Immature natural killer cell (primary cell): ENCODE data around the gene RPS17. TPM values are rescaled to one million over a fixed set of nuclear protein-coding genes. Genes with fewer than 3 reads are reported as not detected.
A peak's percentile ranks its signal among the peaks of the same experiment; 100 is the strongest.
"Not testable (repeated sequence)": the region's sequence is repeated elsewhere in the genome, so short reads cannot be mapped to it uniquely, and the experiment has no call there.

Experiments used
- DNase-seq, 3 donors: peaks; one replicate each; pipeline ENCODE4 v3.0.0; 2022; ENCODE audit warnings: mixed read lengths in 1 of 3
- H3K27ac Mint-ChIP-seq, 6 donors: one replicate each; pipeline ENCODE4 v1.8.0; 2020; ENCODE audit warnings: mixed read lengths in 6 of 6, mild to moderate bottlenecking in 5 of 6, inconsistent platforms in 4 of 6, moderate library complexity in 3 of 6
- H3K27me3 Mint-ChIP-seq, 3 donors: one replicate each; pipeline ENCODE4 v1.8.0; 2020 to 2021; ENCODE audit warnings: low read depth in 3 of 3, mild to moderate bottlenecking in 3 of 3, mixed read lengths in 3 of 3, moderate library complexity in 3 of 3, inconsistent platforms in 1 of 3
- H3K36me3 Mint-ChIP-seq, 3 donors: one replicate each; pipeline ENCODE4 v1.8.0; 2020; ENCODE audit warnings: mixed read lengths in 3 of 3, inconsistent platforms in 2 of 3, mild to moderate bottlenecking in 2 of 3
- H3K4me1 Mint-ChIP-seq, 2 donors: one replicate each; pipeline ENCODE4 v1.8.0; 2020; ENCODE audit warnings: inconsistent platforms in 2 of 2, mild to moderate bottlenecking in 2 of 2, mixed read lengths in 2 of 2, moderate library complexity in 1 of 2
- H3K4me3 Mint-ChIP-seq, 5 donors: one replicate each; pipeline ENCODE4 v1.8.0; 2020; ENCODE audit warnings: mild to moderate bottlenecking in 5 of 5, mixed read lengths in 5 of 5, inconsistent platforms in 3 of 5, moderate library complexity in 3 of 5
- H3K9me3 Mint-ChIP-seq, 6 donors: one replicate each; pipeline ENCODE4 v1.8.0; 2020; ENCODE audit warnings: mild to moderate bottlenecking in 6 of 6, mixed read lengths in 6 of 6, inconsistent platforms in 4 of 6, moderate library complexity in 3 of 6
- polyA plus RNA-seq, 3 donors: library from polyadenylated mRNA; unstranded; fragments of 300-500 nt; fragmentation: Illumina TruSeq; gene quantifications; one replicate each; pipeline ENCODE4 v1.2.3, GENCODE V29; 2021

Gene RPS17
- polyA plus RNA-seq, 3 donors from 2014 or later, result 584 to 1,003 (median 663) TPM

GRCh38 chr15:82530006-82530405 lies 10.3 kb downstream of the RPS17 start:
- Mint-ChIP-seq H3K36me3 (peaks cover 10 to 11% (median 10%) of the 10 kb centered on the region in 3 donors), H3K9me3 (no peaks in the 10 kb centered on the region), H3K4me1 (peaks cover 4 to 7% of the 10 kb centered on the region in 2 donors), H3K4me3 (no peak overlapping the region), H3K27ac (no peak overlapping the region), H3K27me3 (peaks cover 0 to 4% (median 1%) of the 10 kb centered on the region in 3 donors)
- no peak for DNase-seq

- not testable (repeated sequence) for H3K4me1 Mint-ChIP-seq, H3K4me3 Mint-ChIP-seq, H3K9me3 Mint-ChIP-seq, H3K27ac Mint-ChIP-seq, H3K27me3 Mint-ChIP-seq, H3K36me3 Mint-ChIP-seq, DNase-seq
Measured at GRCh38 chr15:82513587-82513986, 26.7 kb downstream of the RPS17 start.

- not testable (repeated sequence) for DNase-seq, H3K4me1 Mint-ChIP-seq, H3K9me3 Mint-ChIP-seq, H3K4me3 Mint-ChIP-seq, H3K36me3 Mint-ChIP-seq, H3K27ac Mint-ChIP-seq, H3K27me3 Mint-ChIP-seq
Measured at GRCh38 chr15:82507693-82508092, 32.6 kb downstream of the RPS17 start.

GRCh38 chr15:82507087-82507486 lies 33.2 kb downstream of the RPS17 start:
- not testable (repeated sequence) for H3K9me3 Mint-ChIP-seq, H3K27ac Mint-ChIP-seq, H3K4me3 Mint-ChIP-seq, H3K4me1 Mint-ChIP-seq, DNase-seq, H3K36me3 Mint-ChIP-seq, H3K27me3 Mint-ChIP-seq

GRCh38 chr15:82505842-82506241 lies 34.4 kb downstream of the RPS17 start:
- DNase-seq, H3K27ac Mint-ChIP-seq, H3K4me1 Mint-ChIP-seq, H3K4me3 Mint-ChIP-seq, H3K36me3 Mint-ChIP-seq, H3K9me3 Mint-ChIP-seq, H3K27me3 Mint-ChIP-seq: not testable (repeated sequence)

GRCh38 chr15:82504074-82504473 lies 36.2 kb downstream of the RPS17 start:
- not testable (repeated sequence) for H3K9me3 Mint-ChIP-seq, H3K4me1 Mint-ChIP-seq, H3K36me3 Mint-ChIP-seq, H3K27ac Mint-ChIP-seq, H3K4me3 Mint-ChIP-seq, DNase-seq, H3K27me3 Mint-ChIP-seq

GRCh38 chr15:82502700-82503339 lies 37.4 kb downstream of the RPS17 start:
- H3K9me3 Mint-ChIP-seq, H3K36me3 Mint-ChIP-seq, H3K27me3 Mint-ChIP-seq, H3K4me1 Mint-ChIP-seq, H3K27ac Mint-ChIP-seq, H3K4me3 Mint-ChIP-seq: not testable (repeated sequence)
- DNase-seq, result peak; percentile 8 to 31 (median 19)

GRCh38 chr15:82500772-82501171 lies 39.5 kb downstream of the RPS17 start:
- not testable (repeated sequence) for H3K27ac Mint-ChIP-seq, H3K4me3 Mint-ChIP-seq

GRCh38 chr15:82497978-82498377 lies 42.3 kb downstream of the RPS17 start:
- H3K27me3 Mint-ChIP-seq, H3K9me3 Mint-ChIP-seq, H3K36me3 Mint-ChIP-seq, H3K4me1 Mint-ChIP-seq, DNase-seq, H3K4me3 Mint-ChIP-seq, H3K27ac Mint-ChIP-seq: not testable (repeated sequence)

More at GRCh38 chr15:82500772-82501171, 39.5 kb downstream of the RPS17 start:
- H3K27me3 Mint-ChIP-seq, DNase-seq, H3K9me3 Mint-ChIP-seq, H3K4me1 Mint-ChIP-seq, H3K36me3 Mint-ChIP-seq: not testable (repeated sequence)

GRCh38 chr15:82488250-82488649 lies 52.0 kb downstream of the RPS17 start:
- not testable (repeated sequence) for H3K27ac Mint-ChIP-seq, H3K4me3 Mint-ChIP-seq, H3K27me3 Mint-ChIP-seq, DNase-seq, H3K9me3 Mint-ChIP-seq, H3K4me1 Mint-ChIP-seq, H3K36me3 Mint-ChIP-seq

GRCh38 chr15:82487045-82487444 lies 53.2 kb downstream of the RPS17 start:
- H3K27ac Mint-ChIP-seq, H3K36me3 Mint-ChIP-seq, H3K27me3 Mint-ChIP-seq, H3K4me1 Mint-ChIP-seq, H3K4me3 Mint-ChIP-seq, H3K9me3 Mint-ChIP-seq, DNase-seq: not testable (repeated sequence)

Other genes with a start within 250 kb of the RPS17 start
- gene GOLGA6L10, start 191.0 kb downstream of the RPS17 start, polyA plus RNA-seq, result under 1 TPM in 1 of 3 donors, not detected in 2; 0.21 TPM
- gene GOLGA6L9, start 110.6 kb downstream of the RPS17 start, polyA plus RNA-seq, result under 1 TPM in 2 of 3 donors, not detected in 1; 0.12 to 0.19 TPM
- gene CPEB1, start 106.9 kb upstream of the RPS17 start, polyA plus RNA-seq, result not detected
- gene AP3B2, start 169.4 kb upstream of the RPS17 start, polyA plus RNA-seq, result not detected